Gastrocnemius medialis (tissue), 4 donors: ENCODE results near the gene CADPS.

Experiments used
- POLR2A ChIP-seq, 2 donors: fragments of 450-650 bp; IDR thresholded peaks; one replicate each; pipeline ENCODE4 v1.6.1; 2017; ENCODE audit warnings: antibody characterized with exemption in 2 of 2, mild to moderate bottlenecking in 2 of 2, moderate library complexity in 2 of 2
- TF ChIP-seq, protein P1 (sequence below), 5 experiments: fragments of 450-650 bp in 3 of 5; fragments of 200-600 bp in 2 of 5; sonication (generic) in 2 of 5; IDR thresholded peaks in 4 of 5; conservative IDR thresholded peaks in 1 of 5; 1 replicate in 4 of 5; 2 replicates in 1 of 5; pipeline ENCODE4 v1.5.1; 2016 to 2019; ENCODE audit warnings: antibody characterized with exemption in 5 of 5, mild to moderate bottlenecking in 3 of 5, moderate library complexity in 3 of 5

DNA sequence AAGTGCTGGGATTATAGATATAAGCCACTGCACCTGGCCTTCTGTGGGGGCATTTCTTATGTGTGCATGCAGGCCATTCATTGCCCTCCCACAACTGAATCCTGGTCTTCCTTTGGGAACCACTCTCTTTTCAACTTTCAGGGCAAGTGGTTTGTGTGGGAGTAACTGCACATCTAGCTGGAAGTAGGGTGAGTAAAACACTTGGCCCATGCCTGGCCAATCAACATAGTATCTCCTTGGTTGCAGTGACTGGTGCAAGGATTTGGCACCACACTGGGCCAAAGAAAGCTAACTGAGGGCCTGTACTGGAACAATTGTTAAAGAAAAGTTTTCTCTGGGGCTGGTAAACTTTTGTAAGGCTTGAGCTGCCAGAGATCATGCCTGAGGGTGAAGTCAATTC, 312.6 kb downstream of the CADPS start:
- TF ChIP-seq POLR2A (IDR thresholded peaks at IDR 0.05), result no peak
- TF ChIP-seq, protein P1, sequence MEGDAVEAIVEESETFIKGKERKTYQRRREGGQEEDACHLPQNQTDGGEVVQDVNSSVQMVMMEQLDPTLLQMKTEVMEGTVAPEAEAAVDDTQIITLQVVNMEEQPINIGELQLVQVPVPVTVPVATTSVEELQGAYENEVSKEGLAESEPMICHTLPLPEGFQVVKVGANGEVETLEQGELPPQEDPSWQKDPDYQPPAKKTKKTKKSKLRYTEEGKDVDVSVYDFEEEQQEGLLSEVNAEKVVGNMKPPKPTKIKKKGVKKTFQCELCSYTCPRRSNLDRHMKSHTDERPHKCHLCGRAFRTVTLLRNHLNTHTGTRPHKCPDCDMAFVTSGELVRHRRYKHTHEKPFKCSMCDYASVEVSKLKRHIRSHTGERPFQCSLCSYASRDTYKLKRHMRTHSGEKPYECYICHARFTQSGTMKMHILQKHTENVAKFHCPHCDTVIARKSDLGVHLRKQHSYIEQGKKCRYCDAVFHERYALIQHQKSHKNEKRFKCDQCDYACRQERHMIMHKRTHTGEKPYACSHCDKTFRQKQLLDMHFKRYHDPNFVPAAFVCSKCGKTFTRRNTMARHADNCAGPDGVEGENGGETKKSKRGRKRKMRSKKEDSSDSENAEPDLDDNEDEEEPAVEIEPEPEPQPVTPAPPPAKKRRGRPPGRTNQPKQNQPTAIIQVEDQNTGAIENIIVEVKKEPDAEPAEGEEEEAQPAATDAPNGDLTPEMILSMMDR (IDR thresholded peaks at IDR 0.05 in 4 of 5, conservative IDR thresholded peaks at IDR 0.05 in 1 of 5), result no peak
